Stomach (tissue), 4 donors: ENCODE results near the gene BLVRA.

Source experiments
- CTCF ChIP-seq, 7 experiments: fragments of 450-650 bp in 4 of 7; fragments of 200-600 bp in 3 of 7; sonication (generic) in 3 of 7; IDR thresholded peaks; one replicate each; pipeline ENCODE4 v1.5.1; 2016 to 2019; ENCODE audit warnings: antibody characterized with exemption in 7 of 7, control low read depth in 2 of 7, mild to moderate bottlenecking in 1 of 7
- EP300 ChIP-seq: sonication (generic); formaldehyde crosslinking; IDR thresholded peaks from one replicate; pipeline ENCODE4 v1.6.1; 2017; ENCODE audit warnings: antibody characterized with exemption
- POLR2A ChIP-seq, 4 donors: fragments of 450-650 bp; IDR thresholded peaks; one replicate each; pipeline ENCODE4 v1.6.1; 2016; ENCODE audit warnings: antibody characterized with exemption in 4 of 4, control low read depth in 2 of 4, mild to moderate bottlenecking in 1 of 4, moderate library complexity in 1 of 4
- POLR2AphosphoS5 ChIP-seq, 3 donors: sonication (generic); formaldehyde crosslinking; IDR thresholded peaks; one replicate each; pipeline ENCODE4 v1.6.1; 2016; ENCODE audit warnings: antibody characterized with exemption in 3 of 3

DNA sequence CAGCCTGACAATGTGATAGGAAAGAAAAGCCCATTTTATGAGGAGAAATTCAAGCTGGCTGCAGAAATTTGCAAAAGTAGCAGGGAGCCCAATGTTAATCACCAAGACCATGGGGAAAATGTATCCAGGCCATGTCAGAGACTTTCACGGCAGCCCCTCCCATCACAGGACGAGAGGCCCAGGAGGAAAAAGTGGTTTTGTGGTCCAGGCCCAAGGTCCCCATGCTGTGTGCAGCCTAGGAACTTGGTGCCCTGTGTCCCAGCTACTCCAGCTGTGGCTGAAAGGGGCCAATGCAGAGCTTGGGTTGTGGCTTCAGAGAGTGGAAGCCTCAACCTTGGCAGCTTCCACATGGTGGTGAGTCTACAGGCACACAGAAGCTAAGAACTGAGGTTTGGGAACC, 41.9 kb upstream of the BLVRA start:
- TF ChIP-seq POLR2AphosphoS5 (IDR thresholded peaks at IDR 0.05) (no peak), CTCF (IDR thresholded peaks at IDR 0.05) (no peak), EP300 (no peak), POLR2A (IDR thresholded peaks at IDR 0.05) (no peak)
